Suprapubic skin (tissue), 4 donors: Measurements from ENCODE around the gene NBEAL1.
"Not testable (repeated sequence)": the region's sequence is repeated elsewhere in the genome, so short reads cannot be mapped to it uniquely, and the experiment has no call there.

Source experiments
- CTCF ChIP-seq, 2 donors: fragments of 200-600 bp in 1 of 2; fragments of 450-650 bp in 1 of 2; sonication (generic) in 1 of 2; IDR thresholded peaks; one replicate each; pipeline ENCODE4 v1.5.1; 2016 to 2019; ENCODE audit warnings: antibody characterized with exemption in 2 of 2, mild to moderate bottlenecking in 1 of 2, moderate library complexity in 1 of 2
- EP300 ChIP-seq: sonication (generic); formaldehyde crosslinking; IDR thresholded peaks from one replicate; pipeline ENCODE4 v1.6.1; 2017; ENCODE audit warnings: antibody characterized with exemption
- POLR2A ChIP-seq, 2 donors: fragments of 450-650 bp; IDR thresholded peaks; one replicate each; pipeline ENCODE4 v1.6.1; 2017; ENCODE audit warnings: antibody characterized with exemption in 2 of 2, mild to moderate bottlenecking in 2 of 2, moderate library complexity in 2 of 2
- POLR2AphosphoS5 ChIP-seq, 3 donors: sonication (generic); formaldehyde crosslinking; IDR thresholded peaks; one replicate each; pipeline ENCODE4 v1.6.1; 2017; ENCODE audit warnings: antibody characterized with exemption in 3 of 3

GRCh38 chr2:203110496-203110895 lies 95.8 kb downstream of the NBEAL1 start:
- not testable (repeated sequence) for TF ChIP-seq CTCF (IDR thresholded peaks at IDR 0.05); POLR2A (IDR thresholded peaks at IDR 0.05); POLR2AphosphoS5 (IDR thresholded peaks at IDR 0.05); EP300
